ENCODE results near the gene PAX8.

DNA sequence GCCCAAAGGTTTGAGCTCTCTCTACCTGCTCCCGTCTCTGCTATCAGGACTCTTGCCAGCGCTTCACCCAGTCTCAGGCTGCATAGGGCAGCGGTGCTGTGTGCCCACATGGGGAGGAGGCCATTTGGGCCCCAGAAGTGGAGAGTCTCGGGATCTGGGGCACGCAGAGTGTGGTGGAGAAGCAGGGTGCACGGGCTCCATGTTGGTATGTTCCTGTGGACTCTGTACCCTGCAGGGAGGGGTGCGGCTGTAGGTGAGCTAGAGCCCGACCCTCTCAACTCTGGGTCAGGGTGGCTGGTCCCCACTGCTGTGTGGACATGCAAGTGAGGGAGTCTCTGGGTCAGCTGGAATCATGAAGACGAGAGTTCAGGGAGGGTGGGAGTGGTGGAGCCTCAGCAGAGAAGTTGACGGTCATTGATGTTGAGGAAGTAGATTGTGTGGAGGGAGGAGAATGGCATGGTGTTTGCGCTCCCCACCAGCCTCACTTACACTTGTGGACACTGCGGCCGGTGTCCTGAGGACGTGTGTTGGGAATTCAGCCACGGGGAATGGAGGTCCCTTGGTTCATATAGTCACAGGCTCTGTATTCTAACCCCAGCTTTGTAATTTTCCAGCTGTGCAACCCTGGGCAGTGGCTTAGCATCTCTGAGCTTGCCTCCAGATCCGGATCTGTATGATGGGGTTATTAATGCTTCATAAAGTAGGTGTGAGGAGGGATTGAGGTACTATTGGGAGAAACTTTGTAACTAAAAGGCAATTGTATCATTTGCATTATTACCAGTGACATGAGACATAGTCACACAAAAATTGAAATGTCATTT is 105.8 kb downstream of the PAX8 start:
- no peak for TF ChIP-seq CTCF (IDR thresholded peaks at IDR 0.05)
- TF ChIP-seq POLR2A (IDR thresholded peaks at IDR 0.05): no peak
- TF ChIP-seq POLR2AphosphoS5 (IDR thresholded peaks at IDR 0.05): no peak

Data from stomach (tissue), 4 donors.